Tibial nerve (tissue), 3 donors: ENCODE measurements around the gene ANKRD39.

Experiments used
- CTCF ChIP-seq, 5 experiments: fragments of 200-600 bp in 3 of 5; fragments of 450-650 bp in 2 of 5; sonication (generic) in 3 of 5; IDR thresholded peaks; one replicate each; pipeline ENCODE4 v1.5.1; 2016 to 2019; ENCODE audit warnings: antibody characterized with exemption in 5 of 5, mild to moderate bottlenecking in 3 of 5, moderate library complexity in 2 of 5
- POLR2A ChIP-seq, 2 donors: fragments of 450-650 bp; IDR thresholded peaks; one replicate each; pipeline ENCODE4 v1.6.1; 2017; ENCODE audit warnings: antibody characterized with exemption in 2 of 2, mild to moderate bottlenecking in 2 of 2, moderate library complexity in 2 of 2

GRCh38 chr2:96882230-96882629 is 24.4 kb upstream of the ANKRD39 start:
- TF ChIP-seq CTCF (IDR thresholded peaks at IDR 0.05) (no peak), POLR2A (IDR thresholded peaks at IDR 0.05) (no peak)
